CD8-positive, alpha-beta memory T cell (primary cell): ENCODE data around the gene KAZN. TPM values are rescaled to one million over a fixed set of nuclear protein-coding genes. Genes with fewer than 3 reads are reported as not detected.

Experiments used
- CTCF ChIA-PET: fragments of 350-600 bp; sonication (Branson Sonifier 250); formaldehyde crosslinking; loops from one replicate; lab custom pipeline; 2021; ENCODE audit warnings: antibody characterized with exemption; lab: Charles Lee
- POLR2A ChIA-PET: fragments of 350-600 bp; sonication (Branson Sonifier 250); formaldehyde crosslinking; loops from one replicate; lab custom pipeline; 2021; ENCODE audit warnings: antibody characterized with exemption; lab: Charles Lee
- DNase-seq, 5 donors: peaks; one replicate each; pipeline versions ENCODE4 v3.0.0 to v3.0.0-alpha.2; 2020 to 2022; ENCODE audit warnings: mixed read lengths in 1 of 5
- H3K27ac ChIP-seq: one replicate; pipeline ENCODE4 v1.7.0; 2013; ENCODE audit warnings: low read depth, mild to moderate bottlenecking, low read length, moderate library complexity
- H3K27me3 ChIP-seq: 2 replicates; pipeline ENCODE4 v1.7.0; 2013; ENCODE audit warnings: low read length, mild to moderate bottlenecking; ENCODE audit not compliant: insufficient read depth, poor library complexity, severe bottlenecking
- H3K36me3 ChIP-seq: 2 replicates; pipeline ENCODE4 v1.7.0; 2013; ENCODE audit warnings: mild to moderate bottlenecking, low read length, moderate library complexity; ENCODE audit not compliant: insufficient read depth
- H3K4me1 ChIP-seq: 2 replicates; pipeline ENCODE4 v1.7.0; 2013; ENCODE audit warnings: mild to moderate bottlenecking, low read length, moderate library complexity; ENCODE audit not compliant: insufficient read depth
- H3K4me3 ChIP-seq: 2 replicates; pipeline ENCODE4 v1.7.0; 2013; ENCODE audit warnings: mild to moderate bottlenecking, low read length
- H3K9me3 ChIP-seq: 2 replicates; pipeline ENCODE4 v1.7.0; 2013; ENCODE audit warnings: mild to moderate bottlenecking, low read length
- H3K27ac Mint-ChIP-seq, 8 donors: one replicate each; pipeline ENCODE4 v1.8.0; 2020 to 2021; ENCODE audit warnings: mixed read lengths in 8 of 8, mild to moderate bottlenecking in 6 of 8, inconsistent platforms in 3 of 8, moderate library complexity in 3 of 8
- H3K27me3 Mint-ChIP-seq, 2 donors: one replicate each; pipeline ENCODE4 v1.8.0; 2020 to 2021; ENCODE audit warnings: mixed read lengths in 2 of 2, mild to moderate bottlenecking in 1 of 2, moderate library complexity in 1 of 2
- H3K36me3 Mint-ChIP-seq, 3 donors: one replicate each; pipeline ENCODE4 v1.8.0; 2020 to 2021; ENCODE audit warnings: mixed read lengths in 3 of 3, inconsistent platforms in 1 of 3, mild to moderate bottlenecking in 1 of 3
- H3K4me1 Mint-ChIP-seq, 3 donors: one replicate each; pipeline ENCODE4 v1.8.0; 2020 to 2021; ENCODE audit warnings: mixed read lengths in 3 of 3, inconsistent platforms in 1 of 3, mild to moderate bottlenecking in 1 of 3
- H3K4me3 Mint-ChIP-seq, 7 donors: one replicate each; pipeline ENCODE4 v1.8.0; 2020 to 2021; ENCODE audit warnings: mixed read lengths in 7 of 7, mild to moderate bottlenecking in 6 of 7, moderate library complexity in 4 of 7, inconsistent platforms in 2 of 7
- H3K9me3 Mint-ChIP-seq, 5 donors: one replicate each; pipeline ENCODE4 v1.8.0; 2020 to 2022; ENCODE audit warnings: mixed read lengths in 5 of 5, mild to moderate bottlenecking in 3 of 5, moderate library complexity in 2 of 5, inconsistent platforms in 1 of 5
- polyA plus RNA-seq: library from polyadenylated mRNA; unstranded; fragments of 300-500 nt; fragmentation: Illumina TruSeq; gene quantifications from one replicate; pipeline ENCODE4 v1.2.3, GENCODE V29; 2021
- total RNA-seq, 2 experiments: library from RNA; stranded (reverse); gene quantifications; one replicate each; pipeline ENCODE4 v1.2.3, GENCODE V29; 2021

KAZN gene
- total and polyA plus RNA-seq, 3 experiments from 2014 or later, result 0.15 to 0.35 (median 0.18) TPM

GRCh38 chr1:15045123-15045522, 446.6 kb downstream of the KAZN start:
- Histone ChIP-seq H3K27ac (no peak overlapping the region), H3K4me1 (no peaks in the 10 kb centered on the region), H3K36me3 (no peaks in the 10 kb centered on the region), H3K4me3 (no peak overlapping the region), H3K27me3 (no peaks in the 10 kb centered on the region), H3K9me3 (no peaks in the 10 kb centered on the region)
- peaks cover 0 to 8% of the 10 kb centered on the region in 2 donors for H3K27me3 Mint-ChIP-seq
- no peak overlapping the region for H3K27ac Mint-ChIP-seq
- no peaks in the 10 kb centered on the region for H3K9me3 Mint-ChIP-seq
- POLR2A ChIA-PET, result no interaction called here
- H3K36me3 Mint-ChIP-seq, result no peaks in the 10 kb centered on the region
- no peak for DNase-seq
- H3K4me3 Mint-ChIP-seq, result no peak overlapping the region
- H3K4me1 Mint-ChIP-seq, result no peaks in the 10 kb centered on the region
- CTCF ChIA-PET, result no interaction called here

- Histone ChIP-seq H3K4me3 (no peak overlapping the region), H3K27ac (no peak overlapping the region), H3K27me3 (no peaks in the 10 kb centered on the region), H3K36me3 (no peaks in the 10 kb centered on the region), H3K4me1 (no peaks in the 10 kb centered on the region), H3K9me3 (no peaks in the 10 kb centered on the region)
- DNase-seq, result peak in 2 of 5 donors; percentile 10 to 29
- H3K4me3 Mint-ChIP-seq, result no peak overlapping the region
- H3K27me3 Mint-ChIP-seq, result peaks cover 0 to 8% of the 10 kb centered on the region in 2 donors
- POLR2A ChIA-PET, result no interaction called here
- no peak overlapping the region for H3K27ac Mint-ChIP-seq
- no peaks in the 10 kb centered on the region for H3K36me3 Mint-ChIP-seq
- CTCF ChIA-PET, result interaction anchor here (0.8 to 1.3 kb wide), 2 partner anchors 10 to 14 kb away, joined by 3 to 4 read pairs; no protein-coding TSS in a partner anchor
- no peaks in the 10 kb centered on the region for H3K9me3 Mint-ChIP-seq
- no peaks in the 10 kb centered on the region for H3K4me1 Mint-ChIP-seq
These were observed 448.1 kb downstream of the KAZN start for GRCh38 chr1:15046487-15047165.

- no peak overlapping the region for H3K27ac Mint-ChIP-seq
These were observed 448.8 kb downstream of the KAZN start for GRCh38 chr1:15047237-15047636.

GRCh38 chr1:15048437-15048980, 450.0 kb downstream of the KAZN start:
- ChIA-PET CTCF (no interaction called here), POLR2A (no interaction called here)
- Mint-ChIP-seq H3K4me1 (no peaks in the 10 kb centered on the region), H3K27me3 (peaks cover 0 to 8% of the 10 kb centered on the region in 2 donors), H3K36me3 (no peaks in the 10 kb centered on the region), H3K4me3 (no peak overlapping the region), H3K9me3 (peaks cover 0 to 4% (median 0%) of the 10 kb centered on the region in 5 donors), H3K27ac (no peak overlapping the region)
- Histone ChIP-seq H3K27me3 (no peaks in the 10 kb centered on the region), H3K36me3 (no peaks in the 10 kb centered on the region), H3K9me3 (no peaks in the 10 kb centered on the region), H3K27ac (no peak overlapping the region), H3K4me3 (no peak overlapping the region), H3K4me1 (no peaks in the 10 kb centered on the region)
- DNase-seq, result no peak

More at GRCh38 chr1:15047237-15047636, 448.8 kb downstream of the KAZN start:
- ChIA-PET CTCF (interaction anchor here (0.8 to 1.3 kb wide), 2 partner anchors 11 to 14 kb away, joined by 3 to 4 read pairs; no protein-coding TSS in a partner anchor), POLR2A (no interaction called here)
- no peak overlapping the region for H3K4me3 ChIP-seq
- peaks cover 0 to 4% (median 0%) of the 10 kb centered on the region in 5 donors for H3K9me3 Mint-ChIP-seq
- no peaks in the 10 kb centered on the region for H3K36me3 ChIP-seq
- no peaks in the 10 kb centered on the region for H3K4me1 ChIP-seq
- no peak for DNase-seq
- H3K27me3 Mint-ChIP-seq, result peaks cover 0 to 8% of the 10 kb centered on the region in 2 donors
- no peaks in the 10 kb centered on the region for H3K9me3 ChIP-seq
- H3K4me1 Mint-ChIP-seq, result no peaks in the 10 kb centered on the region
- no peaks in the 10 kb centered on the region for H3K36me3 Mint-ChIP-seq
- no peak overlapping the region for H3K4me3 Mint-ChIP-seq
- H3K27me3 ChIP-seq, result no peaks in the 10 kb centered on the region
- no peak overlapping the region for H3K27ac ChIP-seq

- no peak overlapping the region for H3K27ac ChIP-seq
- no peaks in the 10 kb centered on the region for H3K36me3 ChIP-seq
- Mint-ChIP-seq H3K27me3 (peaks cover 0 to 8% of the 10 kb centered on the region in 2 donors), H3K27ac (no peak overlapping the region), H3K4me3 (no peak overlapping the region), H3K9me3 (peaks cover 0 to 4% (median 0%) of the 10 kb centered on the region in 5 donors), H3K36me3 (no peaks in the 10 kb centered on the region), H3K4me1 (no peaks in the 10 kb centered on the region)
- H3K27me3 ChIP-seq, result no peaks in the 10 kb centered on the region
- DNase-seq, result no peak
- ChIA-PET POLR2A (no interaction called here), CTCF (no interaction called here)
- no peaks in the 10 kb centered on the region for H3K9me3 ChIP-seq
- no peak overlapping the region for H3K4me3 ChIP-seq
- H3K4me1 ChIP-seq, result no peaks in the 10 kb centered on the region
These were observed 450.6 kb downstream of the KAZN start for GRCh38 chr1:15049067-15049466.

GRCh38 chr1:15051882-15052528, 453.5 kb downstream of the KAZN start:
- H3K27me3 Mint-ChIP-seq, result peaks cover 2 to 3% of the 10 kb centered on the region in 2 donors
- no peaks in the 10 kb centered on the region for H3K4me1 Mint-ChIP-seq
- peaks cover 0 to 5% (median 0%) of the 10 kb centered on the region in 5 donors for H3K9me3 Mint-ChIP-seq
- Histone ChIP-seq H3K4me1 (no peaks in the 10 kb centered on the region), H3K27ac (no peak overlapping the region), H3K9me3 (no peaks in the 10 kb centered on the region), H3K27me3 (no peaks in the 10 kb centered on the region), H3K36me3 (no peaks in the 10 kb centered on the region), H3K4me3 (no peak overlapping the region)
- no peak overlapping the region for H3K27ac Mint-ChIP-seq
- H3K36me3 Mint-ChIP-seq, result no peaks in the 10 kb centered on the region
- CTCF ChIA-PET, result interaction anchor here (1.3 kb wide), 1 partner anchor 9 kb away, joined by 3 read pairs; no protein-coding TSS in a partner anchor
- POLR2A ChIA-PET, result no interaction called here
- no peak overlapping the region for H3K4me3 Mint-ChIP-seq
- no peak for DNase-seq

- H3K27me3 ChIP-seq, result no peaks in the 10 kb centered on the region
- H3K4me1 Mint-ChIP-seq, result no peaks in the 10 kb centered on the region
- H3K27me3 Mint-ChIP-seq, result peaks cover 3 to 7% of the 10 kb centered on the region in 2 donors
- ChIA-PET CTCF (interaction anchor here (1.3 kb wide), 1 partner anchor 8 kb away, joined by 3 read pairs; no protein-coding TSS in a partner anchor), POLR2A (no interaction called here)
- H3K4me3 Mint-ChIP-seq, result no peak overlapping the region
- no peaks in the 10 kb centered on the region for H3K4me1 ChIP-seq
- H3K9me3 Mint-ChIP-seq, result peaks cover 0 to 5% (median 0%) of the 10 kb centered on the region in 5 donors
- H3K4me3 ChIP-seq, result no peak overlapping the region
- H3K9me3 ChIP-seq, result no peaks in the 10 kb centered on the region
- H3K27ac ChIP-seq, result no peak overlapping the region
- H3K36me3 ChIP-seq, result no peaks in the 10 kb centered on the region
- no peak for DNase-seq
- no peaks in the 10 kb centered on the region for H3K36me3 Mint-ChIP-seq
- no peak overlapping the region for H3K27ac Mint-ChIP-seq
These were observed 454.7 kb downstream of the KAZN start for GRCh38 chr1:15053153-15053552.
